Stimulated activated CD8-positive, alpha-beta memory T cell treated with anti-CD3 and anti-CD28 coated beads, Interleukin-7, amount 100 ng/mL, for 48 hours (primary cell): ENCODE results near the gene CTSH.
"Not testable (repeated sequence)": the region's sequence is repeated elsewhere in the genome, so short reads cannot be mapped to it uniquely, and the experiment has no call there.

Source experiments
- DNase-seq, 2 donors: peaks; one replicate each; pipeline ENCODE4 v3.0.0-alpha.2; 2020; ENCODE audit warnings: low read depth in 1 of 2; ENCODE audit errors: extremely low read depth in 1 of 2

The CTSH gene

DNA sequence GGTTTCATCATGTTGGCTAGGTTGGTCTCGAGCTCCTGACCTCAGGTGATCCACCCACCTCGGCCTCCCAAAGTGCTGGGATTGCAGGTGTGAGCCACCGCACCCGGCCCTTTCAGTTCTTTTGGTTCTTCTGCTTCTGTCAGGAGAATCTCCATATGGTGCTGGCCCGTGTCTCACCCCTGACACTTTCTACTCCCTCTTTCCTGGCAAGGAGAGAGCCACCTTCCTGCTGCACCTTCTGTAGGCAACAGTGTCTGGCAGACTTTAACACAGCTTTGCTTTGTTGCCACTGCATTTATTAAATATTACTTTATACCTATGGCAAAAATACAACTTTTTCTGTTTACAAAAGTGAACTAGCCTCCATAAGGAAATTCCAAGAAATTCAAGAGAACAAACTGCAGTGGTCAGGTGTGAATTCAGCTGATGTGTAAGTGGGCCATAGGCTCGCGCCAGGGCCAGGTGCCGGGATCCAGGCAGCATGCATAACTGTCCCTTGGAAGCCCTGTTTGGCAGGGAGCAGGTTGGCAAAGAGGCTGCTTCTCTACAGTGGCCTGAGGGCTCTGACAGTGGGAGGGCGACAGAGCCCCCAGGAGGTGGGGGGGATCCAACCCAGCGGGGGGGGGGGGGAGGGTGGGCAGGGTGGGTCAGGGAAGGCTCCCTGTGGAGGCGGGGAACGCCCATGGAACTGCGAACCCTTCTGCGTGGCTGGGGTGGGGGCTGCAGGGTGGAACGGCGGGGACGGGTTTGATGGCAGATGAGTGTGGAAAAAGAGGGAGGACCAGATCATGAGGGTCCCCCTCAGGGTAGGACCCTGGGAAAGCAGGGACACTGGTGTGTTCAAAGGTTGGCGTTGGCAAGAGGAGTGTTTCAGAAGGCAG lies 21.1 kb downstream of the CTSH start:
- DNase-seq: no peak

DNA sequence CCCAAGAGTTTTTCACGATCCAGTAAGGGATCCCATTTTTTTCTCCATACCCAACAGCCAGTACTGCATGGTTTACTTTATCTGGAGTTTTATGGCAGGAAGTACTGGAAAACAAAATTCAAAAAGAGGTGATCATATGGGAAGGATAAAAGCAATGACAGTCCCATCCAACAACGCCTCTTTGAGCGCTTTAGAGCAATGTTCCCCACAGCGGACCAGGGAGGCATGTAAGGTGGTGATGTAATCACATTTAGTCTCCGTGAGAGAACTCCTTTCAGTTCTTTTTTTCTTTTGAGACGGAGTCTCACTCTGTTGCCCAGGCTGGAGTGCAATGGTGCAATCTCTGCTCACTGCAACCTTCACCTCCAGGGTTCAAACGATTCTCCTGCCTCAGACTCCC lies 21.8 kb downstream of the CTSH start:
- no peak for DNase-seq

DNA sequence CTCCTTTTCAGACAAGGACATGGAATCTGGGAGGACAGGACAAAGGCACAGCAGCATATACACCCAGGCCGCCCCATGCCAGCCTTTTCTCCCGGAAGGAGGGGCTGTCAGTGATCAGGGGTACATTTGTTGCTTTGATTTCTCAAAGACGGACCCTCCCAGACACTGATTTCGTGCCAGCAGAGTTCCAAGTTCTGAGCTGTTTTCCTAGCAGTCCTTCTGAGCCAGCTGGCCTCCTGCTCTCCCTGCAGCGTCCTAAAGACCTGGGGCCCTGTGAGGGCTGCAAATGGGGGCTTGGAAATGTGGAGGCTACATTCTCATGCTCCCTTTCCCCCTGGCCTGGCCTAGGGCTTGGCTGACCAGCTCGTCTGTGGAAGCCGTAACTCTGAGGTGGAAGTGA lies 22.3 kb downstream of the CTSH start:
- DNase-seq: no peak

DNA sequence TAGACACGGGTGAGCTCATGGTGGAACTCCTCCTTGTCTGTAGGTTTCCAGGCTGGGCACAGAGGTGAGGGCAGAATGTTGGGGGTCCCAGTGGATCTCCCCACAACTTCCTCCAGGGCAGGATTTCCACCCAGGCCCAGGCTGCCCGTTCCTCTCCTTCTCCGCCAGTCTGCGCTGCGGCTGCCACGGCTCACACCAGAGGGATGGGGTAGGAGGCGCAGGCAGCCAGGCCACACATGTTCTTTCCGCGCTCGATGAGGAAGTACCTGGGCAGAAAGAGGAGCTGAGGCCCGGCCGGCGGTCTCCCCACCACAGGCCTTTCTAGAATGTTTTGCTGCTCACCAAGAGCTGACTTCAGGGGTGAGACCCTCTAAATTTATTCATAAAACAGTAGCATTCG lies 22.9 kb downstream of the CTSH start:
- DNase-seq: no peak

DNA sequence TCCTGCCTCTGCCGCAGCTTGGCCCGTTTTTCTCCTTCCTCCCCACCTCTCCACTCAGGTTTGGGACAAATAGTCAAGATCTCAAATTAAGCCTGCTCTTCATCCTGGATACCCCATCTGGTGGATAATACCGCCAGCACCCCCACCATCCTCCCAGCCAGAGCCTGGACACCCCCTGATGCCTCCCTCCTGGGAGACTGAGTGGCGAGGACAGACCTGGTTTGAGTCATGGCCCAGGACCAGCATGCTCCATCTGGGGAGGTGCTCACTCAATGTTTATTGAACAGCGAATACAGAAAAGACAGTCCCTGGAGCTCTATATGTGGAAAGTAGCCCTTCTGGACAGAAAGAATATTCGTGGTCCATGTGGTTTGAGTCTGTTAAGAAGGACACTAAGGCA lies 23.3 kb downstream of the CTSH start:
- DNase-seq: no peak

DNA sequence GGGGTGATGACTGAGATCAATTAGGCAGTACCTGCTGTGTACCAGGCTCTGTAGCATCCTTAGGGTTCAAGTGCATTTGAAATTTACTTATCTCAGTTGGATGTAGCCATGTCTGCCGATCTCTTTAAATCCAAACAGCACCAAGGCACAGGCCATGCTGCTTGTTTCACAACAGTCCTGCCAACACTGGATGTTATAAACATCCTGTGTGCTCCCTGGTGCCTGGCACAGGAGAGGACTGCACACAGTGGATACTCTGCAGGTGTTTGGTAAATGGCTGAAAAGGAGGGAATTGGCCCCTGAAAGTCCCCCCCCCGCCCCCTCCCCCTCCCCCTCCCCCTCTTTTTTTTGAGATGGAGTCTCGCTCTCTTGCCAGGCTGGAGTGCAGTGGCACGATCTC lies 27.0 kb downstream of the CTSH start:
- no peak for DNase-seq

DNA sequence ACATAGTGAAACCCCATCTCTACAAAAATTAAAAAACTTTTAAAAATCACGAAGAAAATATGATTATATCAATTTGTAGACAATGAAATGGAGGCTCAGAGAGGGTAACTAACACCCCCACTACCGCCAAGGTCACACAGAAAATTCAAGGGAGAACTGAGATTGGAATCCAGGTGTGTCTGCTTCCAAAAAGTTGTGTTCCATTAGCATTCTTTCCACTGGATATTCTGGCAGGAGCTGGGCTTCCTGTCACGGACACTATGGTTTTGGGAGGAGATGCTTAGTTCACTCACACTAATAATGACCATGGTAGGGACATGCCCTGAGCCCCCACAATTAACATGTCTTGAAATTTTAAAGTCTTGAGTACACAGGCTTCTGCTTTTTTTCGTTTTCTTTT lies 28.8 kb downstream of the CTSH start:
- DNase-seq: no peak

DNA sequence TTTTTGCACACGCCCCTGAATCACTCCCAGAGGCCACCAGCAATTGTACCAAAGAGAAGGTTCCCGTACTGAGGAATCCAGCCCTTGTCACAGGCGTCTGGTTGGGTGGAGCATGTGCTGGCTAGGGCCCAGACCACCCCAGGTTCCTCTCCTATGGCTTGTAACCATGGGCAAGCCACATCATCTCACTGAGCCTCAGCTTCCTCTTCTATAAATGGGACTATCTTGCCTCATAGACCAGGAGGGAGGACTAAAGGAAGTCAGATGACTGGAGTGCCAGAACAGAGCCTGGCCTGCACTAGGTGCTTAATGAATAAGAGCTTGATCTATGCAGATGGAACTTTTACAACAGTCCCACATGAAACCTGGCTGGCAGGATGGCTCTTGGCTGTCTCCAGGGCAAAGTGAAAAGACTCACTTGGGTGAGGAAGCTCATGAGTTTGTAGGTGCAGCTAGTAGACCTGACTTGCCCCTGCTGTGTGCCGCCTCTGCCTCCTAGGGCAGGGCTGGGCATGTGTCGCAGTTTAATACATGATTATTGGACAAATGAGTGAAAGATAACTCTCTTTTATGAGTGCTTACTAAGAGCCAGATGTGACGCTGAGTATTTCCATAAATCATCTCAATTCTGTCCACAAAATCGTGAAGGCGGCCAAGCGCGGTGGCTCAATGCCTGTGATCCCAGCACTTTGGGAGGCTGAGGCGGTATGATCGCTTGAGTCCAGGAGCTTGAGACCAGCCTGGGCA lies 29.3 kb downstream of the CTSH start:
- no peak for DNase-seq

DNA sequence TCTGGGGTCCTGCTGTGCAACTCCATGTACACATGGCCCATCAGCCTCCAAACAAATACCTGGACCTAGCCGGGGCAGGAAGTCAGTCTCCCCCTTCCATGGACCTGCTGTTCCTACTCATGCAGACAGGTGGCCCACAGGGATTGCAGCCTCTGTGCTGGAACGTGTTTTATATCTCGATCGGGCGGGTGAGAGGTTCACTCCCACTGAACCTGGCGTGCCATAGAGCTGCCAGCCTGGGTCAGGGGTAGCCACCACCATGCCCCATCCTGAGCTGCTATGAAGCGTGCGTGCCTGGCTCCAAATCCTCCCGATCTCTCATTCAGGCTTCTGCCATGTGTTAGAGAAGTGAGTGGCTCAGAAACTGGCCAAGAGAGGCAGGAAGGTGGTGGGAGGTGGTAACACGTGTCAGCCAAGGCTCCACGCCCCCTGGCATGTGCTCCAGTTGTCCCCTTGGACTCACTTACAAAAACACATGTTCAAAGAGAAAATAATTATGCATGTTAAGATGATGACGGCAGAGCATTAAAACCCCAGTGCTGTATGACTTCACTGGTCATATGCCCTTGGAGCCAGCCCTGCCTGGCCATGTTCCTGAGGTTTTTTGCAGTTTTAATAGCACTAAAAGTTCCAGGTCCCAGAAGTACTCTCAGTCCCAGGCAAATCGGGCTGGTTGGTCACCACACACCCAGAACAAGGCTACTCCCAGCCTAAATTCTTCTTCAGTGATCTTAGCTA lies 30.6 kb downstream of the CTSH start:
- no peak for DNase-seq

DNA sequence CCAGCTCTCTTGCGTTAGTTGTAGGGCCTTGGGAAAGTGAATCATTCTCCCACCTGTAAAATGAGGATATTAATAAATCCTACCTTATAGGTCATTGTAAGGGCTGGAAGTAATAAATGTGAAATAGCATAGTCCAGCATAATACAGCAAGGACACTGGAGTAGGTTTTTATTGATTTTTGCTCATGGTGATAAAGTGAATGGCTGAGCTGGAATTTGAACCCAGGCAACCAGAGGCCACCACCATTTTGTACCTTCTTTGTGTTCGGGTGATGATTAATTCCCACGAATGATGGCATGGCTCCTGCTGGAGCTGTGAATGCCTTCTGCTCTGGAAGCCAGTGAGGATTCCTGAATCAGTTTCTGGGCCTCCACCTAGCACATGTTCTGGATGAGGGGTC lies 31.8 kb downstream of the CTSH start:
- DNase-seq: no peak

DNA sequence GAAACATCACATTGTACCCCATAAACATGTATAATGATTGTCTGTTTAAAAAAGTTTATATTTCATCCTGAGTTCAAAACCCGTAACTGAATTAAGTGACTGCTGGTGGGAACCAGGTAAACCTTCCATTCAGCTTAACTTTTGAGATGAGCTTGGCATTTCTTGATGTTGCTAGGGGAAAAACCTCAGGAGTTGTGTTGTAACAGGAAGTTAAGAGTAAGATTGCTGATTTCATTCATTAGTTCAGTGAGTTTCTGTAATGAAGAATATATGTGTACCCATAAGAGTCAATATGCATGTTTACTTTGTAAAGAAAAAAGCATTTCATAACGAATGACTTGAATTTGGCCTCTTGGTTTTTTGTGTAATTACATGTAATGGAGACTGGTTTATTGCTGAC lies 32.5 kb downstream of the CTSH start:
- DNase-seq: no peak

DNA sequence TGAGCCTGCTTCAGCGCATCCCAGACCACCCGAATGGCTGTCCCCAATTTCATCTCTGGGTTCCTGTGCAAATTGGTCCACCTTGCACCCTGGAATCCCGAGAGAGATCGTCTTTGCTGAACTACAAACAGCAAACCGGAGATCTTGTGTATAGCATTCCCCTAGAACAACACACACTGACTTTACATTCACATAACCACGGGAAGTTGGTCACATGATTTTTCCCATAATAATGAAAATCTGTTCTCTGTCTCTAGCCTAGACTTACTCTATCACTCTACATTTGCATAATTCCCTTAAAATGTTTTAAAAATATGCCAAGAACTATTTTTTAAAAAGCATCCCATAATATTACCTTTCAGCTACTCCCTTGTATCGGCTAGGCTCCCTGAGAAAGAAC lies 34.6 kb downstream of the CTSH start:
- no peak for DNase-seq

DNA sequence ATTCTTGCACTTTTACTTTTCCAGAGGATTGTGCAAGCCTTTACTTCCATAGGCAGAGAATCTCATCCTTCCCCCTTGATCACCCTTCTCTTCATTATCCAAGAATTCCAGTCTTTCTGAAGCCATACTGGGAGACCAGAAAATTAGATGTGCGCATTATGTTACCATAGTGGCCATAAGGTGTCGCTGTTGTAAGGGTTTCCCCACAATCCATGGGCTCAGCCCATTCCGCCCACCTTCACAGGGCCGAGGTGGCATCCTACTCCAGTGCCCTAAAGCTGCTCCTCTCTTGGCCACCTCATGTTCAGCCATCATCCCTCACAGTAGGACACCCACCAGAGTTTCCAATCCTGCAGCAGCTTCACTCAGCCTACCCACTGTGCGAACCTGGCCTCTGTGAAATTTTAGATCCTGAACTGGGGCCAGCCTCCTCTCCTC lies 35.0 kb downstream of the CTSH start:
- no peak for DNase-seq

DNA sequence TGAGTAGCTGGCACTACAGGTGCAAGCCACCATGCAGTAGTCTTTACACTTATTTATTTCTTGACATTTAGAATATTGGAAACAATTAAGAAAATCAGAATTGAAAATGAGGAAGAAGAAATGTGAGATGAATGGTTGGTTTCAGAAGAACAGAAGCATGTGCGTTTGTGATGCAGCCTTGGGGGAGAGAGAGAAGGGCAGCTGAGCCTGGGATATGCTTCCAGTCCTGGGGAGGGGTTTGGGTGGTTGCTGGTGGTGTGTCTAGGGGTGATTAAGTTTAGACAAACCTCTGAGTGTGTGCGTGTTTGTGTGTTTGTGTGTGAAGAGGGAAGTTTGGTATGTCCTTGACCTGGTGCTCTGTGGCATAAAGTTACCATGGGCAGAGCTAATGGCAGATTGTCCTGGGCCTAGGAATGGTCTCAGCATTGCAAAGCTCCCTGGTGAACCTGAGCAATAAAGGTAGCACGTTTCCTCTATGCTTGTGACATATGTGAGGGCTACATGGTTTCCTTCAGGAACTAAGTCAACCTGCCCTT lies 35.6 kb downstream of the CTSH start:
- no peak for DNase-seq

DNA sequence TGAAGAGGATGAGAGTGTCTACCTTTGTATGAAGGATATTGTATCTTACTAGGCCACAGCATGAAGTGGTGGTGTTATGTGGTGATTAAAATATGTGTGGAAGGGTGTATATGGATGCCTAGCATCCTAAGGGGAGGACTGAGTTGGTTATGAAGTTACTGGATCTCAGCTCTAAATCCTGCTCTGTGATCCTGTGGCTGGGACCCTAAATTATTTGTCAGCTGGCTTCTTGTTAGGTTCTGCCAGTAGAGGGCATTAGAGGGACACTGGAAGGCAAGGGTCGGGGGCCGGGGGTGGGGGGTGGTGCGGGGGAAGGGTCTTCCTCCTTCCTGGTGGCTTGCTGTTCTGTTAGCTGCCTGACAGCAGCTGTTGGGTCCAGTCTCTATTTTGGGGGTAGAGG lies 37.3 kb downstream of the CTSH start:
- no peak for DNase-seq

DNA sequence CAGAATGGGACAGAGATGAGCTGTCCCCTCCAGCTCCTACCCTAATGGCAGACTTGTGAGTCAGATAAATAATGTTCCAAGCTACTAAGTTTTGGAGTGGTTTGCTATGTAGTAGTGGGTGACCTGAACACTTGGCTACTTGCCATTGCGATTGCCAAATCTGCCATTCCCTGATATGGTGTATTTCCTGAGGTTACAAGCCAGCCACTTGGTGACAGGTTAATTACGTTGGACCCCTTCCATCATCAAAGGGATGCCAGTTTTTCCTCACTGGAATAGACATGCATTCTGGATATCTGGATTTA lies 38.6 kb downstream of the CTSH start:
- DNase-seq: no peak

DNA sequence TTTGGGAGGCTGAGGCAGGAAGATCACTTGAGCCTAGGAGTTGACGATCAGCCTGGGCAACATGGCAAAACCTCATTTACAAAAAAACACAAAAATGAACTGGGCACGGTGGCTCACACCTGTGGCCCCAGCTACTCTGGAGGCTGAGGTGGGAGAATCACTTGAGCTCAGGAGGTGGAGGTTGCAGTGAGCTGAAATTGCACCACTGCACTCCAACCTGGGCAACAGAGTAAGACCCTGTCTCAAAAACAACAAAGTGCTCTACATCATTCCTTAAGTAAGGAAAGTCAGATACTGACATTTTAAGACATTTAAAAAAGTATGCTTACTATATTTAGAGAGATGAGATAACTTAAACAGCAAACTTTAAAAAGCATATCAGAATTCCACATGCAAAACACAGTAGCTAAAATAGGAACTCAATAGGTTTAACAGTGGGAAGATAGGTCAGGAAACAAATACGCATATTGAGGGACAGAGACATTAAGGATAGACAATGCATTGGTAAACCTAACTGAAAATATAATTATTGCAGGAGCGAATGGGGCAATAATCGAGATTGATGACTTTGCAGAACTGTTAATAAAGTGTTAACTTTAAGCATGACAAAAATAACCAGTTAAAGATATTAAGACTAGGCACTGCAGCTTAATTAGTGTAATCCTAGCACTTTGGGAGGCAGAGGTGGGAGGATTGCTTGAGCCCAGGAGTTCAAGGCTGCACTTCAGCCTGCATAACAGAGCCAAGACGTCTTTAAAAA lies 40.1 kb downstream of the CTSH start:
- DNase-seq: no peak

DNA sequence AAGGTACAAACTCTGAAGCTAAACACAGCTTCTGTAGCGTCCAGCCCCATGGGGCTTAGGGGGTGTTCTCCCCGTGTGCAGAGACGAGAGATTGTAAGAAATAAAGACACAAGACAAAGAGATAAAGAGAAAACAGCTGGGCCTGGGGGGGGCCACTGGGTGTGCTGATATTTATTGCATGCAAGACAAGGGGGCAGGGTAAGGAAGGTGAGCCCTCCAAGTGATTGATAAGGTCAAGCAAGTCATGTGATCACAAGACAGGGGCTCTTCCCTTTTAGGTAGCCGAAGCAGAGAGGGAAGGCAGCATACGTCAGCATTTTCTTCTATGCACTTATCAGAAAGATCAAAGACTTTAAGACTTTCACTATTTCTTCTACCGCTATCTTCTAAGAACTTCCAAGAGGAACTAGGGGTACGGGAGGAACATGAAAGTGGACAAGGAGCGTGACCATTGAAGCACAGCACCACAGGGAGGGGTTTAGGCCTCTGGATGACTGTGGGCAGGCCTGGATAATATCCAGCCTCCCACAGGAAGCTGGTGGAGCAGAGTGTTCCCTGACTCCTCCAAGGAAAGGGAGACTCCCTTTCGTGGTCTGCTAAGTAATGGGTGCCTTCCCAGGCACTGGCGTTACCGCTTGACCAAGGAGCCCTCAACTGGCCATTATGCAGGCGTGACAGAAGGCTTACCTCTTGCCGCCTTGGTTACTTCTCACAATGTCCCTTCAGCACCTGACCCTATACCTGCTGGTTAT lies 42.4 kb downstream of the CTSH start:
- DNase-seq: not testable (repeated sequence)

DNA sequence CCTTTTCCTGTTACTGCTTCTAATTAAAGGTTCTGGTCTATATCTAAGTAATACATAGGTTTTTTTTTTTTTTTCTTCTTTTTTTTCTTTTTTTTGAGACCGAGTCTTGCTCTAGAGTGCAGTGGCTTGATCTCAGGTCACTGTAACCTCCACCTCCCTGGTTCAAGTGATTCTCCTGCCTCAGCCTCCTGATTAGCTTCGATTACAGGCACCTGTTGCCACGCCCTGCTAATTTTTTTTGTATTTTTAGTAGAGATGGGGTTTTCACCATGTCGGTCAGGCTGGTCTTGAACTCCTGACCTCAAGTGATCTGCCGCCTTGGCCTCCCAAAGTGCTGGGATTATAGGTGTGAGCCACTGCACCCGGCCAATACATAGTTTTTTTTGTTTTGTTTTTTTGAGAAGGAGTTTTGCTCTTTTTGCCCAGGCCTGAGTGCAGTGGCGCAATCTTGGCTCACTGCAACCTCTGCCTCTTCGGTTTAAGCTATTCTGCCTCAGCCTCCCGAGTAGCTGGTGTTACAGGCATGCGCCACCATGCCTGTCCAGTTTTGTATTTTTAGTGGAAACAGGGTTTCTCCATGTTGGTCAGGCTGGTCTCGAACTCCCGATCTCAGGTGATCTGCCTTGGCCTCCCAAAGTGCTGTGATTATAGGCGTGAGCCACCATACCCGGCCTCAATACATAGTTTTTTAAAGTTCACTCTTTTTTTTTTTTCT lies 43.9 kb downstream of the CTSH start:
- not testable (repeated sequence) for DNase-seq
